ENCODE results near the gene ACTRT2. TPM values are rescaled to one million over a fixed set of nuclear protein-coding genes. Genes with fewer than 3 reads are reported as not detected.

ACTRT2 gene
- total RNA-seq, 1 donor from 2014 or later, result 0.48 TPM

DNA sequence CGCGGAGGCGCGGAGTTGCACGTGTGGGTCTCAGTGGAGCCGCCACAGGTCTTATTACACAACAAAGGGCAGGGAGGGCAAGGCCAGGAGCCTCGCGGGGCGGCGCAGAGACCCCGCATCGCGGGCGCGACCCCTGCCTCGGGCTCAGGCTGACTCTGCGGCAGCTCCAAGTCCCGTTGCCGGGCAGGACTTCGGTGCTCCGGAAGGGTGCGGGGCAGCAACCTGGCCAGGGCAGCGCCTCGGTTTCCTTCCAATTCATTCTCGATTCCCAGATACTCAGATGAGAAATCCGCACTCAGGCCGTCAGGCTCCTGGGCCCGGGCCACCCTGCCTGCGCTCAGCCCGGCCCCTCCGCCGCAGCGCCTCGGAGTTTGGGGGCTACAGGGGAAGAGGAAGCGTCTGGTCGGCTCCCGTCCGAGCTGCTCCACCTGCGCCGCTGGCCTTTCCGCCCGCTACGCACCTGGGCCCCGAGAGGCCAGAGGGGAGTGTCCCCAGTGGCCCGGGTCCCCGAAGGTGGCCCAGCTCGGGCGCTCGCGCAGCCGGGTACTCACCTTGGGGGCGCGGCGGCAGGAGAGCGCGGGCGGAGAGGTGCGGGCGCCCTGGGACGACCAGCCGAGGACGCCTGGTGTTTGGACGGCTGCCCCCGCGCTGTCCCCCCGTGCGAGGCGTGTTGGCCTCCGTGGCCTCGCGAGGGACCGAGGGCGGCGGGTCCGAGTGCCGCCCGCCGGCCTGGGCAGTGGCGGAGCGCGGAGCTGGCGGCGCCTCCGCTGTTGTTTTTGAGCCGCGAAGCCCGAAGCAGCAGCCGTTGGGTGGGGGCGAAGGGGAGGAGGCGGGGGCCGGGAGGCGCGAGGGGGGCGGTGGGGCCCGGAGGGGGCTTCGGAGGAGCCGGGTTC, 46.6 kb downstream of the ACTRT2 start:
- DNase-seq (ENCODE audit: low spot score), result no peak

DNA sequence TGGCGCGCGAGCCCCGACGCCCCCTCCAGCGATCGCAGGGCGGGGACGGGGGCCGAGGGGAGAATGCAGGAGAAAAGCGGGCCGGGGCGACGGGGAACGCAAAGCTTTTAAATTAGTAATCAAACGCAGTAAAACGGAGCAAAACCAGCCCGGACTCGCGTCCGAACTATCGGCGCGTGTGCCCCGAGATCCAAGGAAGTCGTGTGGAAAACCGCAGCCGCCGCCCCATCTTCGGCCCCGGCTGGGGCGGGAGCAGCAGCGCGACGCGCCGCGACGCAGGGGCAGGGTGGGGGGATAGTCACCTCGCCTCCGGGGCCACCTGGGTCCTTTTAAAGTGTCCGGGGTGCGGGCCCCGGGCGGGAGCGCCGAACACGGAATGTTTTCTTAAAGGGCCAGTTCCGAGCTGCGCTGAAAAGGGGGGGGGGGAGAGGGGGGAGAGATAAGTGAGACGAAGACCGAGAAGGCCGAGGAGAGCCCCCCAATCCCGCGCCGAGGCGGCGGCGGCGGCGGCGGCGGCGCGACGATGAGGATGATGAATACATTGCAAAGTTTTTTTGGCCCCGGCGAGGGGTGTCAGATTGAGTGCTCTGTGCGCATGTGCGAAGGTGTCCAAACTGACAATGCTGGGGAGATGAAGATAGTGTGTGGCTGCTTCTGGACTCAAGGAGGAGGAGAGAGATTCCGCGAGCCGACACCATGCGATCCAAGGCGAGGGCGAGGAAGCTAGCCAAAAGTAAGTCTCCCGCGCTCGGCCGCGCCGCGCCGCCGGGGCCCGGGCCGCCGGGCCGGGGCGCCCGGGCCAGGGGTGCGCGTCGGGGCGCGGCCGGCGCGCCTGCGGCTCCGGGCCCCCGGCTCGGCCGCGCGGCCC, 47.5 kb downstream of the ACTRT2 start, which contains the start of gene PRDM16:
PRDM16 (plus strand) TSS at position 640 of the 868 bp plus-strand sequence; CDS start at position 697, 57 bp downstream.
- DNase-seq (ENCODE audit: low spot score), result peak; percentile 29

DNA sequence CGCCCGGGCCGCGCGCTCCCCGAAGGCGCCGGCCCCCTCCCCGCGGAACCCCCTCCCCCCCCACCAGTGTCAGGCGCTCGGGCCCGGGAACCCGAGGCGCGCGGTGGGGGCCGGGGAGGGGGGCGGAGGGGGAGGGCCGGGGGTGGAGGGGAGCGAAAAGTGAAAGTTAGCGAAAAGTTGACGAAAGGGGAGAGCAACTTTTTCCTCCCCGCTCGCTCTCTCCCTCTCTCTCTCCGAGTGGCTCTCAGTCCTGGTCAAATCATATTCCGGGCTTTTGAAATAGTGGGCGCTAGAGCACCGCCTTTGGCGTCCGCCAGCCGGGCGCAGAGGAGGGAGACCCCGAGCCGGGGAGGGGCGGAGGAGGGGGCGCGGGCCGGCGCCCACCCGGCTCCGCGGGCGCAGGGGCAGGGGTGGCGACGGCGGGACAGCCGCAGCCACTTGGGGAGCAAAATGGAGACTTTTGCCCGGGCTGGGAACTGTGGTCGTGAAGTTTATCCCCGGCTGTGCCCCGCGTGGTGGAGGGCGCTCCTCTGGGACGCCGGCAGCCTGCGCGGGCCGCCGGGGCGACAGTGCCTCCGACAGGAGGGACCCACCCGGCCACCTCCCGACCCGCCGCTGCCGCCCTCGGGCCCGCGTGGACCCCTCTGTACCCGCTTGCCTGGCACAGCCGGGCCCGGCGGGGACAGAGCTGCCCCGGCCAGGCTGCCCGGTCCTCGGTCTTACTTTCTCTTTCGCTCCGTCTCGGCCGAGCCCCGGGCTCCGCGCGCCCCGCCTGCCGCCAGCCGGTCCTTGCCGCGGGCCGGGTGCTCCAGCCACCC, 48.4 kb downstream of the ACTRT2 start:
- DNase-seq (ENCODE audit: low spot score), result peak; percentile 71

GRCh38 chr1:3070309-3070643, 49.0 kb downstream of the ACTRT2 start:
- no peak for DNase-seq (ENCODE audit: low spot score)

- DNase-seq (ENCODE audit: low spot score), result no peak
Measured at GRCh38 chr1:3070644-3071564, 49.6 kb downstream of the ACTRT2 start.

DNA sequence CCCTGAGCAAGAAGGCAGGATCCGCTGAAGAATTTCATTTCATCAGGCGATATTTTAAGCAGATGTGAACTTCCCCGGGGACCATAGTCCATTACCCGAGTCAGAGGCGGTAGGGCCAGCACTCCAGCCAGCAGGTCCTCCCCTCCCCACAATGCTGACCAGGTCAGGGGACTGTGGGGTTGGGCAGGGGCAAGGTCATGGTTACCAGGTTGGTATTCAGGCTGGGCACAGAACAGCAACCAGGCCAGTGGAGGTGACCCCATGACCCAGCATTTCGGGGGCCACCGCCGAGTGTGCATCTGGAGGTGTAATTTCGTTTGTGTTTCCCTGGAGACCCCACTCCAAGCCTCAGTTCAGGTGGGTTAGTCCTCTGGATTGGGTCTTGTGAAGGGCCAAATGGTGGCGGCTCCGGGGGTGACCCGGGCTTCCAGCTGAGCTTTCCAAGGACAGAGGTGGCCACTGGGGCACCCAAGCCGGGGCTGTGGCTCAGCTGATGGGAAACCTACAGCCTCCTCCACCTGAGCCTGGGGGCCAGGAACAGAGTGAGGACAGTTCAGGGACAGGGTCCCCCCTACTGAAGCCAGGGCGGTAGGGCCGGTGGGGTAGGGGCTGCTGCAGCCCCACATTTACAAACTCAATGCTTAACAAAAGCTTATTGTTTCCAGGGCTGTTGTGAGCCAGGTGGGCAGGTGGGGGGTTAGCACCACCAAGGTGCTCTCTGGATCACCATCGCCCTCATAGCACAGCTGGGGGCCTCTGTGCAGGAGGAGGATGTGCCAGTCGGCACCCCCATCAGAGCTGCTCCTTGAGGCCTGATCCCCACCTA, 50.5 kb downstream of the ACTRT2 start:
- DNase-seq (ENCODE audit: low spot score), result no peak

Other genes starting within 250 kb of the ACTRT2 start
- under 0.01 TPM for gene TTC34, start 219.8 kb upstream of the ACTRT2 start, total RNA-seq (ENCODE audit: insufficient read depth, low replicate concordance)
- 6.3 TPM for gene PRDM16, start 47.7 kb downstream of the ACTRT2 start, total RNA-seq (ENCODE audit: insufficient read depth, low replicate concordance)